Measurements from ENCODE around the gene OR4C11. TPM values are rescaled to one million over a fixed set of nuclear protein-coding genes. Genes with fewer than 3 reads are reported as not detected.

The OR4C11 gene
- total RNA-seq, 4 donors from 2014 or later, result not detected

GRCh38 chr11:55624531-55624930 lies 17.1 kb upstream of the OR4C11 start:
- Histone ChIP-seq H3K36me3 (no peaks in the 10 kb centered on the region), H3K27ac (no peak overlapping the region), H3K4me3 (no peak overlapping the region), H3K4me1 (no peaks in the 10 kb centered on the region), H3K27me3 (no peaks in the 10 kb centered on the region), H3K9me3 (no peaks in the 10 kb centered on the region)
- DNase-seq, result no peak
- no peak for TF ChIP-seq POLR2A (IDR thresholded peaks at IDR 0.05)
- no peak for TF ChIP-seq CTCF (IDR thresholded peaks at IDR 0.05)

GRCh38 chr11:55572548-55572947 lies 34.9 kb downstream of the OR4C11 start:
- no peaks in the 10 kb centered on the region for H3K36me3 ChIP-seq
- H3K4me3 ChIP-seq, result no peak overlapping the region
- no peak for TF ChIP-seq POLR2A (IDR thresholded peaks at IDR 0.05)
- no peak for TF ChIP-seq CTCF (IDR thresholded peaks at IDR 0.05)
- no peak for DNase-seq
- no peak overlapping the region for H3K27ac ChIP-seq
- H3K4me1 ChIP-seq, result no peaks in the 10 kb centered on the region
- H3K9me3 ChIP-seq, result no peaks in the 10 kb centered on the region
- no peaks in the 10 kb centered on the region for H3K27me3 ChIP-seq

- Histone ChIP-seq H3K36me3 (no peaks in the 10 kb centered on the region), H3K27me3 (no peaks in the 10 kb centered on the region), H3K4me3 (no peak within 1 kb of the TSS), H3K9me3 (no peaks in the 10 kb centered on the region), H3K4me1 (no peaks in the 10 kb centered on the region), H3K27ac (no peak within 1 kb of the TSS)
- DNase-seq, result no peak
- TF ChIP-seq POLR2A (IDR thresholded peaks at IDR 0.05) (no peak), CTCF (IDR thresholded peaks at IDR 0.05) (no peak)
Observed at GRCh38 chr11:55571828-55572227, 35.6 kb downstream of the OR4C11 start, which contains the start of gene OR4C16. Gene OR4C16 (plus strand): TSS chr11:55572128. CDS start chr11:55572128, 0 bp downstream.

GRCh38 chr11:55554169-55554568 lies 53.3 kb downstream of the OR4C11 start, which contains the start of gene OR4C15:
Gene OR4C15 (plus strand): TSS chr11:55554469. CDS start chr11:55554469, 0 bp downstream.
- H3K36me3 ChIP-seq, result no peaks in the 10 kb centered on the region
- no peaks in the 10 kb centered on the region for H3K4me1 ChIP-seq
- H3K9me3 ChIP-seq, result peaks cover 0 to 4% (median 0%) of the 10 kb centered on the region in 4 donors
- no peaks in the 10 kb centered on the region for H3K27me3 ChIP-seq
- H3K4me3 ChIP-seq, result no peak within 1 kb of the TSS
- DNase-seq, result no peak
- TF ChIP-seq POLR2A (IDR thresholded peaks at IDR 0.05), result no peak
- TF ChIP-seq CTCF (IDR thresholded peaks at IDR 0.05), result no peak
- H3K27ac ChIP-seq, result no peak within 1 kb of the TSS

Other genes starting within 250 kb of the OR4C11 start
- gene OR4A15, start 239.7 kb downstream of the OR4C11 start, total RNA-seq, result not detected
- gene OR4C15, start 53.2 kb downstream of the OR4C11 start, total RNA-seq, result not detected
- gene OR4C16, start 35.5 kb downstream of the OR4C11 start, total RNA-seq, result not detected
- not detected for gene OR4P4, start 27.5 kb upstream of the OR4C11 start, total RNA-seq
- gene OR4S2, start 40.7 kb upstream of the OR4C11 start, total RNA-seq, result not detected
- not detected for gene OR4C6, start 54.6 kb upstream of the OR4C11 start, total RNA-seq
- gene OR5D13, start 165.8 kb upstream of the OR4C11 start, total RNA-seq, result not detected
- gene OR5D14, start 187.9 kb upstream of the OR4C11 start, total RNA-seq, result not detected
- gene OR5L1, start 203.7 kb upstream of the OR4C11 start, total RNA-seq, result not detected
- not detected for gene OR5D18, start 212.0 kb upstream of the OR4C11 start, total RNA-seq
- gene OR5L2, start 219.6 kb upstream of the OR4C11 start, total RNA-seq, result not detected
- gene OR5D16, start 231.1 kb upstream of the OR4C11 start, total RNA-seq, result not detected

Data from Peyer's patch (tissue), 4 donors.